ENCODE measurements around the gene COMMD1. TPM values are rescaled to one million over a fixed set of nuclear protein-coding genes. Genes with fewer than 3 reads are reported as not detected.

The COMMD1 gene
- total RNA-seq, 6 donors from 2014 or later = 27.0 to 59.7 (median 35.6) TPM

DNA sequence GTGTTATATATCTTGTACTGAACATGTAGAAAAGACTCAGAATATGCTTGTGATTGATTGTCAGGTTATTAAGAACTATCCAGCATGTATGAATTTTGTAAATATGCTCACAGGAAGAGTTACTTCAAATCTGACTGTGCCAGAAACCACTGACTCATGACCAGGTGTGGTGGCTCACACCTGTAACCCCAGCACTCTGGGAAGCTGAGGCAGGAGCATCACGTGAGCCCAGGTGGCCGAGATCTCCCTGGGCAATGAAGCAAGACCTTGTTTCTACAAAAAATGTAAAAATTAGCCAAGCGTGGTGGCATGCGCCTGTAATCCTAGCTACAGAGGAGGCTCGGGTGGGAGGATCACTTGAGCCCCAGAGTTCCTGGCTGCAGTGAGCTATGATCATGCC lies 126.6 kb downstream of the COMMD1 start:
- TF ChIP-seq EP300 (IDR thresholded peaks at IDR 0.05) (no peak), POLR2AphosphoS5 (IDR thresholded peaks at IDR 0.05) (no peak), POLR2A (IDR thresholded peaks at IDR 0.05) (no peak)
- TF ChIP-seq, protein P1, sequence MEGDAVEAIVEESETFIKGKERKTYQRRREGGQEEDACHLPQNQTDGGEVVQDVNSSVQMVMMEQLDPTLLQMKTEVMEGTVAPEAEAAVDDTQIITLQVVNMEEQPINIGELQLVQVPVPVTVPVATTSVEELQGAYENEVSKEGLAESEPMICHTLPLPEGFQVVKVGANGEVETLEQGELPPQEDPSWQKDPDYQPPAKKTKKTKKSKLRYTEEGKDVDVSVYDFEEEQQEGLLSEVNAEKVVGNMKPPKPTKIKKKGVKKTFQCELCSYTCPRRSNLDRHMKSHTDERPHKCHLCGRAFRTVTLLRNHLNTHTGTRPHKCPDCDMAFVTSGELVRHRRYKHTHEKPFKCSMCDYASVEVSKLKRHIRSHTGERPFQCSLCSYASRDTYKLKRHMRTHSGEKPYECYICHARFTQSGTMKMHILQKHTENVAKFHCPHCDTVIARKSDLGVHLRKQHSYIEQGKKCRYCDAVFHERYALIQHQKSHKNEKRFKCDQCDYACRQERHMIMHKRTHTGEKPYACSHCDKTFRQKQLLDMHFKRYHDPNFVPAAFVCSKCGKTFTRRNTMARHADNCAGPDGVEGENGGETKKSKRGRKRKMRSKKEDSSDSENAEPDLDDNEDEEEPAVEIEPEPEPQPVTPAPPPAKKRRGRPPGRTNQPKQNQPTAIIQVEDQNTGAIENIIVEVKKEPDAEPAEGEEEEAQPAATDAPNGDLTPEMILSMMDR (IDR thresholded peaks at IDR 0.05) = no peak
- DNase-seq (no peak), ATAC-seq (ENCODE audit: low FRiP score in 2 of 2) (no peak)
- H3K36me3 ChIP-seq = no peaks in the 10 kb centered on the region
- WGBS, 2 donors = 92 to 96% methylated on average over 5 of the region's 5 CpGs
- no peaks in the 10 kb centered on the region for H3K9me3 ChIP-seq
- no peaks in the 10 kb centered on the region for H3K27me3 ChIP-seq
- H3K4me3 ChIP-seq = no peak overlapping the region
- no peak overlapping the region for H3K27ac ChIP-seq
- no peaks in the 10 kb centered on the region for H3K4me1 ChIP-seq

DNA sequence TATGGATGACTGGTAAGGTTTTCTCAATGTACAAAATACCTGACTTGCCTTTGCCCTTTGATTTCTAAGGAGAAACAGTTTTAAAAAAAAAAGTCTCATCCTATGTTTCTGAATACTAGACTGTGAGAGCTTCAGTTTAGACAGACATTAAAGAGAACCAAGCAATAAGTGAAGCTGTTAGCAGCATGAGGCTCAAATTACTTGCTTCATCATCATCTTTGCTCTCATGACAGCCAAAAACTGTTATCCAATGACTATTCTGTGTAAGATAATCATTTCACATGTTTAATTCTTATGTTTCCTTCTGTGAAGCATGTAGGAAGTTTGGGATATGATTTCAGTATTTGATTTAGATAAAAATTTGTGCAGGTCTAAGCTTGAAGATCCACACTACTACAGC lies 129.2 kb downstream of the COMMD1 start:
- Histone ChIP-seq H3K9me3 (no peaks in the 10 kb centered on the region), H3K27ac (no peak overlapping the region), H3K4me1 (peaks cover 0 to 6% (median 1%) of the 10 kb centered on the region in 4 donors), H3K27me3 (no peaks in the 10 kb centered on the region), H3K4me3 (no peak overlapping the region), H3K36me3 (no peaks in the 10 kb centered on the region)
- no peak for TF ChIP-seq EP300 (IDR thresholded peaks at IDR 0.05)
- TF ChIP-seq, protein P1 (IDR thresholded peaks at IDR 0.05) = no peak
- no peak for TF ChIP-seq POLR2A (IDR thresholded peaks at IDR 0.05)
- no peak for TF ChIP-seq POLR2AphosphoS5 (IDR thresholded peaks at IDR 0.05)
- DNase-seq = no peak
- no peak for ATAC-seq (ENCODE audit: low FRiP score in 2 of 2)

DNA sequence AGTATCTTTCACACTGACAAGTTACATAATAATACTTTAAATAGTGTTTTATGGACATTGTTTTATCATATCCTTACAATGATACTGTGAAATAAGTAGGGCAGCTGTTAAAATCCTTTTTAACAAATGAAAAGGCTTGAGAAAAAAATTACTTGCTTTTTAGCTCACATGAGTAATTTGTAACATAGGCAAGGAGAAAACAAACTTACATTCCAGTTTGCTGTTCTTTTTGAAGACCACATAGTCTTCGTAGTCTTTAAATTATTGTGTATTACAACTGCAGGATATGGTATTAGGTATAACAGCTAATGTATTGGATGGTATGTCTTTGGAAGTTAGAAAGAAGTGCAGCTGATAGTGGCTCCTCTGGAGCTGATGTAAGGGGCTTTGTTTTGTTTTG lies 130.8 kb downstream of the COMMD1 start:
- H3K4me1 ChIP-seq = peaks cover 0 to 6% (median 2%) of the 10 kb centered on the region in 4 donors
- DNase-seq (no peak), ATAC-seq (ENCODE audit: low FRiP score in 2 of 2) (no peak)
- H3K4me3 ChIP-seq = no peak overlapping the region
- no peaks in the 10 kb centered on the region for H3K9me3 ChIP-seq
- WGBS, 2 donors = 97% methylated on average over 1 of the region's 1 CpG
- no peak overlapping the region for H3K27ac ChIP-seq
- H3K27me3 ChIP-seq = no peaks in the 10 kb centered on the region
- H3K36me3 ChIP-seq = no peaks in the 10 kb centered on the region
- TF ChIP-seq EP300 (IDR thresholded peaks at IDR 0.05) (no peak), POLR2AphosphoS5 (IDR thresholded peaks at IDR 0.05) (no peak), POLR2A (IDR thresholded peaks at IDR 0.05) (no peak)
- TF ChIP-seq, protein P1 (IDR thresholded peaks at IDR 0.05) = no peak

DNA sequence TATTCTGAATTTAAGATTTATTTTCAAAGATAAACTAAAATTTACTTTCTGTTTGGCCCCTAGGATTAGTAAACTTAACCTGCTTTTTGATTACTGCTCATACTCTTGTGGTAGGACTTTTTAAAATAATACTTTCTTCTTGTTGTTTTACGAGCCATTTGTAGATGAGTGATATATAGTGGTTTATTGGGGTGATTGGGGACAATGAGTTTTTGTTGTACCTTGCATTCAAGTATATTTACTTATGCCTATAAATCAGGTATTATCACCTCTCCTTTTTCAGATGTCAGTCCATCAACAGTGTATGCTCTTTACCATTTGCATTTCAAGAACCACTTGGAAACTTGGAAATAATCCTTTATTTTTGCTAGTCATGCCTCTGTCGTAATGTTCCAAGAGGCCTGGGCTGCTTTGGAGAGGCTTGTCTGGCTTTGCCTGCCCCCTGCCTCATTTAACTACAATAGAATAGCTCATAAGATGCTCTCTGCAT lies 131.3 kb downstream of the COMMD1 start:
- H3K4me1 ChIP-seq = peaks cover 0 to 6% (median 2%) of the 10 kb centered on the region in 4 donors
- no peak overlapping the region for H3K4me3 ChIP-seq
- TF ChIP-seq, protein P1 (IDR thresholded peaks at IDR 0.05) = no peak
- no peak for TF ChIP-seq POLR2AphosphoS5 (IDR thresholded peaks at IDR 0.05)
- no peak for TF ChIP-seq POLR2A (IDR thresholded peaks at IDR 0.05)
- no peak for TF ChIP-seq EP300 (IDR thresholded peaks at IDR 0.05)
- ATAC-seq (ENCODE audit: low FRiP score in 2 of 2) (no peak), DNase-seq (no peak)
- H3K9me3 ChIP-seq = no peaks in the 10 kb centered on the region
- no peaks in the 10 kb centered on the region for H3K27me3 ChIP-seq
- WGBS, 2 donors = 91 to 98% methylated on average over 2 of the region's 2 CpGs
- H3K36me3 ChIP-seq = no peaks in the 10 kb centered on the region
- no peak overlapping the region for H3K27ac ChIP-seq
